Pulmonary artery endothelial cell (primary cell): ENCODE results near the gene ANKS1B. TPM values are rescaled to one million over a fixed set of nuclear protein-coding genes. Genes with fewer than 3 reads are reported as not detected.

Experiments
- DNase-seq: peaks from one replicate; pipeline ENCODE4 v3.0.0-alpha.2; 2011; ENCODE audit warnings: low read depth, low spot score
- total RNA-seq: library from RNA; depleted of rRNA; stranded (reverse); fragments of >200 nt; gene quantifications from 2 replicates; pipeline ENCODE4 v1.2.3, GENCODE V29; 2014

The ANKS1B gene
- total RNA-seq, 1 donor from 2014 or later: 0.07 TPM

GRCh38 chr12:99201906-99202645 lies 782.7 kb downstream of the ANKS1B start:
- no peak for DNase-seq

- DNase-seq: no peak
These were observed 783.9 kb downstream of the ANKS1B start for GRCh38 chr12:99200711-99201384.

- no peak for DNase-seq
These were observed 789.3 kb downstream of the ANKS1B start for GRCh38 chr12:99195474-99195873.

GRCh38 chr12:99192489-99192888 lies 792.2 kb downstream of the ANKS1B start:
- no peak for DNase-seq

- no peak for DNase-seq
These were observed 807.9 kb downstream of the ANKS1B start for GRCh38 chr12:99176871-99177270.

GRCh38 chr12:99170461-99170860 lies 814.3 kb downstream of the ANKS1B start:
- no peak for DNase-seq

GRCh38 chr12:99170037-99170436 lies 814.7 kb downstream of the ANKS1B start:
- no peak for DNase-seq

GRCh38 chr12:99157946-99158345 lies 826.8 kb downstream of the ANKS1B start:
- DNase-seq: no peak

- no peak for DNase-seq
These were observed 829.8 kb downstream of the ANKS1B start for GRCh38 chr12:99154983-99155336.

- no peak for DNase-seq
These were observed 830.3 kb downstream of the ANKS1B start for GRCh38 chr12:99154216-99154982.

- no peak for DNase-seq
These were observed 831.4 kb downstream of the ANKS1B start for GRCh38 chr12:99153293-99153692.

- DNase-seq: no peak
These were observed 832.4 kb downstream of the ANKS1B start for GRCh38 chr12:99152337-99152736.

GRCh38 chr12:99151744-99152143 lies 833.0 kb downstream of the ANKS1B start:
- DNase-seq: no peak

GRCh38 chr12:99147130-99147529 lies 837.6 kb downstream of the ANKS1B start:
- DNase-seq: no peak

- no peak for DNase-seq
These were observed 838.0 kb downstream of the ANKS1B start for GRCh38 chr12:99146730-99147129.

GRCh38 chr12:99146185-99146584 lies 838.6 kb downstream of the ANKS1B start:
- DNase-seq: no peak

- DNase-seq: no peak
These were observed 842.1 kb downstream of the ANKS1B start for GRCh38 chr12:99142651-99143050.

- DNase-seq: no peak
These were observed 844.6 kb downstream of the ANKS1B start for GRCh38 chr12:99140017-99140720.

- DNase-seq: no peak
These were observed 846.3 kb downstream of the ANKS1B start for GRCh38 chr12:99138393-99138792.

GRCh38 chr12:99137124-99137855 lies 847.4 kb downstream of the ANKS1B start:
- DNase-seq: no peak

GRCh38 chr12:99136516-99136915 lies 848.2 kb downstream of the ANKS1B start:
- DNase-seq: no peak
